ENCODE results near the gene ETV3. TPM values are rescaled to one million over a fixed set of nuclear protein-coding genes. Genes with fewer than 3 reads are reported as not detected.
A peak's percentile ranks its signal among the peaks of the same experiment; 100 is the strongest.

ETV3 gene
- total RNA-seq, 1 experiment from 2014 or later = 21.2 TPM

GRCh38 chr1:157146244-157146643, 8.0 kb upstream of the ETV3 start:
- Histone ChIP-seq H2AFZ (ENCODE audit: low read depth, low read length, poor library complexity, severe bottlenecking) (peak overlapping the region; percentile 15), H3K27ac (ENCODE audit: low read depth, low read length) (no peak overlapping the region), H3K36me3 (ENCODE audit: control insufficient read depth in 1 of 2, insufficient read depth in 2 of 2, low read length in 2 of 2) (no peaks in the 10 kb centered on the region), H3K4me2 (ENCODE audit: low read length) (no peak overlapping the region), H4K20me1 (ENCODE audit: insufficient read depth) (no peaks in the 10 kb centered on the region), H3K4me3 (replicated peaks in 1 of 2; ENCODE audit: low read depth in 1 of 2, low read length in 2 of 2) (no peak overlapping the region), H3K9me3 (ENCODE audit: control insufficient read depth in 1 of 2, insufficient read depth in 1 of 2, low read depth in 1 of 2, low read length in 2 of 2) (no peaks in the 10 kb centered on the region), H3K27me3 (ENCODE audit: insufficient read depth, low read length) (no peaks in the 10 kb centered on the region), H3K9ac (ENCODE audit: low read length) (no peak overlapping the region), H3K4me1 (ENCODE audit: control insufficient read depth in 1 of 2, insufficient read depth in 2 of 2, low read length in 2 of 2) (peaks cover 0 to 5% of the 10 kb centered on the region in 2 experiments; a peak in 2 of 4 replicates), H3K79me2 (ENCODE audit: insufficient read depth, low read length) (no peaks in the 10 kb centered on the region), H3K9me2 (ENCODE audit: insufficient read depth) (no peaks in the 10 kb centered on the region)
- no peak for ATAC-seq
- TF ChIP-seq FOSL1 (IDR thresholded peaks at IDR 0.05; ENCODE audit: low read depth) (no peak), CTCF (IDR thresholded peaks at IDR 0.05 in 2 of 3, conservative IDR thresholded peaks at IDR 0.05 in 1 of 3; ENCODE audit: borderline replicate concordance in 1 of 3, insufficient read depth in 1 of 3, low read depth in 2 of 3, low read length in 2 of 3) (no peak), REST (IDR thresholded peaks at IDR 0.05; ENCODE audit: low read depth) (no peak)
- ChIA-PET POLR2A (no interaction called here), CTCF (interaction anchor here (1.8 kb wide), 1 partner anchor 10 kb away, joined by 5 read pairs; no protein-coding TSS in a partner anchor), RAD21 (ENCODE audit: low non-redundant PET in 1 of 2, low total read pairs in 2 of 2, uncharacterized antibody in 2 of 2, unreplicated experiment in 2 of 2) (no interaction called here)
- no TSS peak for BruUV-seq (replicated peaks)
- intact Hi-C loops (cut with micrococcal nuclease) = no loop called here
- no peak for DNase-seq (ENCODE audit: low read depth, low spot score)
